ENCODE measurements around the gene POLR3C.

DNA sequence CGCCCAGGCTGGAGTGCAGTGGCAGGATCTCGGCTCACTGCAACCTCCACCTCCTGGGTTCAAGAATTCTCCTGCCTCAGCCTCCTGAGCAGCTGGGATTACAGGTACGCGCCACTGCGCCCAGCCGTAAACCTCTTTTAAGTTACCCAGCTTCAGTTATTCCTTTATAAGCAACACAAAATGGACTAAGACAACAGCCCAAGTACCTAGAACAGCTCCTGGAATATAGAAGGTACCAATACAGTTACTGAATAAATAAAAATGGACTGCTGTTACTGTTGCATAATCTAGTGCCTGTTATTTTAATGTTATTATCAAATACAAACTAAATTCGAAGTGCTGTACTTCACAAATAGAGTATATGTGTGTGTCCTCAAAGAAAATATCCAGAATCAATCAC lies 17.2 kb upstream of the POLR3C start:
- no peak for TF ChIP-seq SSRP1 (CRISPR knock-in tag; IDR thresholded peaks at IDR 0.05)
- TF ChIP-seq NAIF1 (CRISPR knock-in tag; IDR thresholded peaks at IDR 0.05; ENCODE audit: borderline replicate concordance), result no peak
- TF ChIP-seq, protein P1, sequence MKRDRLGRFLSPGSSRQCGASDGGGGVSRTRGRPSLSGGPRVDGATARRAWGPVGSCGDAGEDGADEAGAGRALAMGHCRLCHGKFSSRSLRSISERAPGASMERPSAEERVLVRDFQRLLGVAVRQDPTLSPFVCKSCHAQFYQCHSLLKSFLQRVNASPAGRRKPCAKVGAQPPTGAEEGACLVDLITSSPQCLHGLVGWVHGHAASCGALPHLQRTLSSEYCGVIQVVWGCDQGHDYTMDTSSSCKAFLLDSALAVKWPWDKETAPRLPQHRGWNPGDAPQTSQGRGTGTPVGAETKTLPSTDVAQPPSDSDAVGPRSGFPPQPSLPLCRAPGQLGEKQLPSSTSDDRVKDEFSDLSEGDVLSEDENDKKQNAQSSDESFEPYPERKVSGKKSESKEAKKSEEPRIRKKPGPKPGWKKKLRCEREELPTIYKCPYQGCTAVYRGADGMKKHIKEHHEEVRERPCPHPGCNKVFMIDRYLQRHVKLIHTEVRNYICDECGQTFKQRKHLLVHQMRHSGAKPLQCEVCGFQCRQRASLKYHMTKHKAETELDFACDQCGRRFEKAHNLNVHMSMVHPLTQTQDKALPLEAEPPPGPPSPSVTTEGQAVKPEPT (CRISPR knock-in tag; IDR thresholded peaks at IDR 0.05; ENCODE audit: low read depth), result no peak
- TF ChIP-seq SALL1 (CRISPR knock-in tag; IDR thresholded peaks at IDR 0.05), result no peak
- no peak for TF ChIP-seq MTA3 (CRISPR knock-in tag; IDR thresholded peaks at IDR 0.05)
- TF ChIP-seq MAFG (CRISPR knock-in tag; IDR thresholded peaks at IDR 0.05), result no peak
- no peak for TF ChIP-seq RFX1 (IDR thresholded peaks at IDR 0.05)
- TF ChIP-seq, protein P2, sequence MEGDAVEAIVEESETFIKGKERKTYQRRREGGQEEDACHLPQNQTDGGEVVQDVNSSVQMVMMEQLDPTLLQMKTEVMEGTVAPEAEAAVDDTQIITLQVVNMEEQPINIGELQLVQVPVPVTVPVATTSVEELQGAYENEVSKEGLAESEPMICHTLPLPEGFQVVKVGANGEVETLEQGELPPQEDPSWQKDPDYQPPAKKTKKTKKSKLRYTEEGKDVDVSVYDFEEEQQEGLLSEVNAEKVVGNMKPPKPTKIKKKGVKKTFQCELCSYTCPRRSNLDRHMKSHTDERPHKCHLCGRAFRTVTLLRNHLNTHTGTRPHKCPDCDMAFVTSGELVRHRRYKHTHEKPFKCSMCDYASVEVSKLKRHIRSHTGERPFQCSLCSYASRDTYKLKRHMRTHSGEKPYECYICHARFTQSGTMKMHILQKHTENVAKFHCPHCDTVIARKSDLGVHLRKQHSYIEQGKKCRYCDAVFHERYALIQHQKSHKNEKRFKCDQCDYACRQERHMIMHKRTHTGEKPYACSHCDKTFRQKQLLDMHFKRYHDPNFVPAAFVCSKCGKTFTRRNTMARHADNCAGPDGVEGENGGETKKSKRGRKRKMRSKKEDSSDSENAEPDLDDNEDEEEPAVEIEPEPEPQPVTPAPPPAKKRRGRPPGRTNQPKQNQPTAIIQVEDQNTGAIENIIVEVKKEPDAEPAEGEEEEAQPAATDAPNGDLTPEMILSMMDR (CRISPR knock-in tag; IDR thresholded peaks at IDR 0.05), result no peak
- TF ChIP-seq ZNF839 (CRISPR knock-in tag; IDR thresholded peaks at IDR 0.05; ENCODE audit: borderline replicate concordance), result no peak
- TF ChIP-seq, protein P3, sequence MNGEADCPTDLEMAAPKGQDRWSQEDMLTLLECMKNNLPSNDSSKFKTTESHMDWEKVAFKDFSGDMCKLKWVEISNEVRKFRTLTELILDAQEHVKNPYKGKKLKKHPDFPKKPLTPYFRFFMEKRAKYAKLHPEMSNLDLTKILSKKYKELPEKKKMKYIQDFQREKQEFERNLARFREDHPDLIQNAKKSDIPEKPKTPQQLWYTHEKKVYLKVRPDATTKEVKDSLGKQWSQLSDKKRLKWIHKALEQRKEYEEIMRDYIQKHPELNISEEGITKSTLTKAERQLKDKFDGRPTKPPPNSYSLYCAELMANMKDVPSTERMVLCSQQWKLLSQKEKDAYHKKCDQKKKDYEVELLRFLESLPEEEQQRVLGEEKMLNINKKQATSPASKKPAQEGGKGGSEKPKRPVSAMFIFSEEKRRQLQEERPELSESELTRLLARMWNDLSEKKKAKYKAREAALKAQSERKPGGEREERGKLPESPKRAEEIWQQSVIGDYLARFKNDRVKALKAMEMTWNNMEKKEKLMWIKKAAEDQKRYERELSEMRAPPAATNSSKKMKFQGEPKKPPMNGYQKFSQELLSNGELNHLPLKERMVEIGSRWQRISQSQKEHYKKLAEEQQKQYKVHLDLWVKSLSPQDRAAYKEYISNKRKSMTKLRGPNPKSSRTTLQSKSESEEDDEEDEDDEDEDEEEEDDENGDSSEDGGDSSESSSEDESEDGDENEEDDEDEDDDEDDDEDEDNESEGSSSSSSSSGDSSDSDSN (CRISPR knock-in tag; IDR thresholded peaks at IDR 0.05), result no peak
- no peak for TF ChIP-seq MYC (CRISPR knock-in tag; IDR thresholded peaks at IDR 0.05; ENCODE audit: borderline replicate concordance)
- TF ChIP-seq ZNF329 (CRISPR knock-in tag; IDR thresholded peaks at IDR 0.05; ENCODE audit: low read depth), result no peak
- no peak for TF ChIP-seq RNF2 (conservative IDR thresholded peaks at IDR 0.05; ENCODE audit: low read depth)
